Measurements from ENCODE around the gene SMYD2. TPM values are rescaled to one million over a fixed set of nuclear protein-coding genes. Genes with fewer than 3 reads are reported as not detected.

The SMYD2 gene
- total RNA-seq, 4 donors from 2014 or later: 6.8 to 41.3 (median 19.2) TPM

GRCh38 chr1:214285610-214286440 lies 4.9 kb downstream of the SMYD2 start:
- TF ChIP-seq CTCF (IDR thresholded peaks at IDR 0.05): no peak
- TF ChIP-seq POLR2A (IDR thresholded peaks at IDR 0.05): no peak
- Histone ChIP-seq H3K27me3 (no peaks in the 10 kb centered on the region), H3K9me3 (no peaks in the 10 kb centered on the region), H3K4me1 (peaks cover 0 to 5% of the 10 kb centered on the region in 2 donors), H3K36me3 (no peaks in the 10 kb centered on the region), H3K4me3 (no peak overlapping the region), H3K27ac (no peak overlapping the region)
- intact Hi-C loops (cut with DNase I; ENCODE audit: low total_unique reads): no loop called here
- DNase-seq: no peak

GRCh38 chr1:214287884-214288283 lies 6.9 kb downstream of the SMYD2 start:
- intact Hi-C loops (cut with DNase I; ENCODE audit: low total_unique reads): no loop called here
- H3K36me3 ChIP-seq: no peaks in the 10 kb centered on the region
- H3K4me1 ChIP-seq: no peaks in the 10 kb centered on the region
- no peak overlapping the region for H3K4me3 ChIP-seq
- H3K27me3 ChIP-seq: no peaks in the 10 kb centered on the region
- TF ChIP-seq POLR2A (IDR thresholded peaks at IDR 0.05) (no peak), CTCF (IDR thresholded peaks at IDR 0.05) (no peak)
- no peak for DNase-seq
- H3K9me3 ChIP-seq: no peaks in the 10 kb centered on the region
- H3K27ac ChIP-seq: no peak overlapping the region

DNA sequence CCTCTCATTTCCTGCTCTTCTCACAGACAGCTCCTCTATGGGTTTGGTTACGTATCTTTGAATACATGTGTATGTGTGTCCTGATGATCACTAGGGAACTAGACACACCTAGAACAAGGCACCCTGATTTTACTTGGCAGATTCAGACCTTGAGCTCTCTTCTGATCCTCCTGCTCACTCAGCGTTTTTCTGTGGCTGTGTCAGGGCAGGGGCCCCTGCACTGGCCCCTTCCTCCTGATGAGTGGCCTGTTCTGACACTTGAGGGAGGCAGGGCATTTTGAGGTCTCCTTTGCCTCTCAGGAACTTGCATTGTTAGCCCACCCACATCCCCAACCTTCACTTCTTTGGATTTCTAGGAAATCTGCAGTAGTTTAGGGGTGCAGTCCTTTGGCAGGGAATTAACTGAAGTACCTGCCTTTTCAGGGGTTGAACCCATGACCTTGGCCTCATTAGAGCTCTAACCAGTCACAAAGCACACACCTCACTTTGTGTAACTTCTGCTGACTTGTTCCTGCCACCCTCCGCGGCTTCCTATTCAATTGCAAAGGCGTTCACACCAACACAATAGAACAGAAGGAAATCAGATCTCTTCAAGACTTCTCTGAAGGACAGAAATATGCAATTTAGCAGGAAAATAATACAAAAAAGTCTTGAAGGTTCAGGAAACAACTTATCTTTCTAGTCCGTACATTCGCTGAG lies 8.8 kb downstream of the SMYD2 start:
- Histone ChIP-seq H3K4me1 (no peaks in the 10 kb centered on the region), H3K9me3 (no peaks in the 10 kb centered on the region), H3K36me3 (no peaks in the 10 kb centered on the region), H3K27ac (no peak overlapping the region), H3K27me3 (no peaks in the 10 kb centered on the region), H3K4me3 (no peak overlapping the region)
- TF ChIP-seq CTCF (IDR thresholded peaks at IDR 0.05) (no peak), POLR2A (IDR thresholded peaks at IDR 0.05) (no peak)
- DNase-seq: no peak
- intact Hi-C loops (cut with DNase I; ENCODE audit: low total_unique reads): no loop called here

DNA sequence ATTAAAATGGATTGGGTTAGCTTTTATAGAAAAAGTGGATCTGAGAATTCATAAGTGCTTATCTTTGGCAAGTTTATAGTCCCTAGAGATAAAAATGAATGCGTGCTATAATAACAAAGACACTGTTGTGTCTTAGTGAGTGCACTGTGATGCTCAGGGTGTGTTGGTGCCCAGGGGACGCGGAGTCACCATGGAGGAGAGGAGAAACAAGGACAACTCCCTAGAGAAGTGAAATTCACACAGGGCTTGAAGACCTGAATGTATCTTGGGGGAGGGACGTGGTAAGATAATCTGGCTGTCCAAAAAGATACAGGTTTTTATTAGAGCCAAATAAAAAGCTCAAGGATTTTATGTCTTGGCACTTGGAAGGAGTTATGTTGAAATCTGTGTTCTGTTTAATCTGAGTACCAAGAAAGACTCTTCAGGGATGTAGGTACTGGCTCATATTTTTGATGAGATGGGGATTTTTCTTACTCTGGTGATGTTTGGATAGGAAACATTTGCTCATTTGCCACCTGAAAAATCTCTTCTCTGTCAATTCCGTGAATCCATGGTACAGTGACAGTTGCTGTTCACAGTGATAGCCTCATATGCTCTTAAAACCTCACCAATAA lies 9.6 kb downstream of the SMYD2 start:
- no peak for TF ChIP-seq CTCF (IDR thresholded peaks at IDR 0.05)
- no peak for TF ChIP-seq POLR2A (IDR thresholded peaks at IDR 0.05)
- Histone ChIP-seq H3K36me3 (no peaks in the 10 kb centered on the region), H3K27ac (no peak overlapping the region), H3K4me1 (no peaks in the 10 kb centered on the region), H3K9me3 (no peaks in the 10 kb centered on the region), H3K27me3 (no peaks in the 10 kb centered on the region), H3K4me3 (no peak overlapping the region)
- DNase-seq: no peak
- intact Hi-C loops (cut with DNase I; ENCODE audit: low total_unique reads): no loop called here

DNA sequence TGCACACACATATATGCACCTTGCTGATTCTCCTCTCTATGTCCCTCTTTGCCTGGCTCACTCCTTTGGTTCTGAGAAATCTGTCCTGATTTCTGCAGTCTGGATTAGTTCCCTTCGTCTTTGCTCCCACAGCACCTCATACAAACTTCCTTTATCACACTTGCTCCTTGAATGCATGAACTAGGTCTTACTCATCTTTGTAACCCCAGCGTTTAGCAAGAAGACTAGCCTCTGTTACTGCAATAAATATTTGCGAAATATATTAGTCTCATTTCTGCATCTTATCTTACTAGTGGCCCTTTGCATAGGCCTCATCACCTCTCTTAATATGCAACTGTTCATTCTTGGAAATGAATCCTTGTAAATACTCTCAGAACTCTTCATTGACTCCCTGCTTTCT lies 11.4 kb downstream of the SMYD2 start:
- TF ChIP-seq POLR2A (IDR thresholded peaks at IDR 0.05): no peak
- TF ChIP-seq CTCF (IDR thresholded peaks at IDR 0.05): no peak
- Histone ChIP-seq H3K36me3 (no peaks in the 10 kb centered on the region), H3K27me3 (no peaks in the 10 kb centered on the region), H3K4me1 (no peaks in the 10 kb centered on the region), H3K4me3 (no peak overlapping the region), H3K9me3 (no peaks in the 10 kb centered on the region), H3K27ac (no peak overlapping the region)
- no peak for DNase-seq
- intact Hi-C loops (cut with DNase I; ENCODE audit: low total_unique reads): no loop called here
